Measurements from ENCODE around the gene TM4SF1.
"Not testable (repeated sequence)": the region's sequence is repeated elsewhere in the genome, so short reads cannot be mapped to it uniquely, and the experiment has no call there.

The TM4SF1 gene

GRCh38 chr3:149395107-149396089 is 17.9 kb upstream of the TM4SF1 start:
- in situ Hi-C loops (cut with MboI; ENCODE audit: low sequenced_read_pairs) = loop anchor here (10.0 kb wide), 1 partner anchor 89 kb away; no protein-coding TSS in a partner anchor

GRCh38 chr3:149393345-149394160 is 16.1 kb upstream of the TM4SF1 start:
- in situ Hi-C loops (cut with MboI; ENCODE audit: low sequenced_read_pairs) = loop anchor here (10.0 kb wide), 1 partner anchor 91 kb away; no protein-coding TSS in a partner anchor

GRCh38 chr3:149391960-149392359 is 14.5 kb upstream of the TM4SF1 start:
- in situ Hi-C loops (cut with MboI; ENCODE audit: low sequenced_read_pairs) = loop anchor here (10.0 kb wide), 1 partner anchor 93 kb away; no protein-coding TSS in a partner anchor

GRCh38 chr3:149390772-149391212 is 13.3 kb upstream of the TM4SF1 start:
- in situ Hi-C loops (cut with MboI; ENCODE audit: low sequenced_read_pairs) = loop anchor here (10.0 kb wide), 1 partner anchor 94 kb away; no protein-coding TSS in a partner anchor

- in situ Hi-C loops (cut with MboI; ENCODE audit: low sequenced_read_pairs) = loop anchor here (10.0 kb wide), 1 partner anchor 95 kb away; no protein-coding TSS in a partner anchor
Observed at GRCh38 chr3:149390294-149390693, 12.8 kb upstream of the TM4SF1 start.

GRCh38 chr3:149388531-149389417 is 11.3 kb upstream of the TM4SF1 start:
- in situ Hi-C loops (cut with MboI; ENCODE audit: low sequenced_read_pairs) = no loop called here

GRCh38 chr3:149388001-149388440 is 10.6 kb upstream of the TM4SF1 start:
- in situ Hi-C loops (cut with MboI; ENCODE audit: low sequenced_read_pairs) = no loop called here

GRCh38 chr3:149386299-149386606 is 8.8 kb upstream of the TM4SF1 start:
- in situ Hi-C loops (cut with MboI; ENCODE audit: low sequenced_read_pairs) = no loop called here

- in situ Hi-C loops (cut with MboI; ENCODE audit: low sequenced_read_pairs) = no loop called here
Observed at GRCh38 chr3:149385617-149386298, 8.3 kb upstream of the TM4SF1 start.

GRCh38 chr3:149384911-149385321 is 7.5 kb upstream of the TM4SF1 start:
- in situ Hi-C loops (cut with MboI; ENCODE audit: low sequenced_read_pairs) = no loop called here

GRCh38 chr3:149384167-149384566 is 6.7 kb upstream of the TM4SF1 start:
- in situ Hi-C loops (cut with MboI; ENCODE audit: low sequenced_read_pairs) = no loop called here

GRCh38 chr3:149383703-149384102 is 6.3 kb upstream of the TM4SF1 start:
- in situ Hi-C loops (cut with MboI; ENCODE audit: low sequenced_read_pairs) = no loop called here

GRCh38 chr3:149382518-149382917 is 5.1 kb upstream of the TM4SF1 start:
- in situ Hi-C loops (cut with MboI; ENCODE audit: low sequenced_read_pairs) = no loop called here

GRCh38 chr3:149382101-149382467 is 4.6 kb upstream of the TM4SF1 start:
- in situ Hi-C loops (cut with MboI; ENCODE audit: low sequenced_read_pairs) = no loop called here

GRCh38 chr3:149381173-149382100 is 4.0 kb upstream of the TM4SF1 start:
- in situ Hi-C loops (cut with MboI; ENCODE audit: low sequenced_read_pairs) = no loop called here

GRCh38 chr3:149380220-149380619 is 2.8 kb upstream of the TM4SF1 start:
- in situ Hi-C loops (cut with MboI; ENCODE audit: low sequenced_read_pairs) = not testable (repeated sequence)

GRCh38 chr3:149378478-149379309 is 1.2 kb upstream of the TM4SF1 start:
- in situ Hi-C loops (cut with MboI; ENCODE audit: low sequenced_read_pairs) = no loop called here

Data from HL-60/S4 (cell line).